Measurements from ENCODE around the gene MAGEL2. TPM values are rescaled to one million over a fixed set of nuclear protein-coding genes. Genes with fewer than 3 reads are reported as not detected.

MAGEL2 gene
- total and polyA plus RNA-seq, 2 of the 4 experiments (the other 2 are of a cell fraction): 0.18 to 0.29 TPM

GRCh38 chr15:23616536-23616935 is 31.1 kb downstream of the MAGEL2 start:
- Histone ChIP-seq H3K4ac (ENCODE audit: low read depth, low read length) (no peak overlapping the region), H2AK5ac (ENCODE audit: low read depth, low read length) (no peak overlapping the region), H3K14ac (replicated peaks; ENCODE audit: low read depth, low read length) (no peak overlapping the region), H2AFZ (replicated peaks; ENCODE audit: low read length, poor library complexity) (no peak overlapping the region), H2BK15ac (ENCODE audit: low read depth, low read length) (no peak overlapping the region), H2BK5ac (ENCODE audit: low read depth, low read length, poor library complexity, severe bottlenecking) (no peak overlapping the region), H4K20me1 (ENCODE audit: insufficient read depth, low read length) (no peaks in the 10 kb centered on the region), H3K4me2 (ENCODE audit: low read depth, low read length) (no peak overlapping the region), H3K36me3 (ENCODE audit: control insufficient read depth, insufficient read depth, low read length) (no peaks in the 10 kb centered on the region), H3K23ac (ENCODE audit: low read depth, low read length) (no peak overlapping the region), H3K27ac (ENCODE audit: insufficient read depth, low read length) (no peak overlapping the region), H4K8ac (ENCODE audit: low read depth in 2 of 2, low read length in 2 of 2) (no peak overlapping the region), H3K4me1 (ENCODE audit: control insufficient read depth, insufficient read depth, low read length) (no peaks in the 10 kb centered on the region), H3K56ac (ENCODE audit: extremely low read depth, insufficient read depth, low read length) (no peak overlapping the region), H4K5ac (ENCODE audit: low read depth, low read length) (no peak overlapping the region), H3K4me3 (ENCODE audit: insufficient read depth, low read depth, low read length) (no peak overlapping the region), H3K9me1 (ENCODE audit: insufficient read depth, low read length) (no peaks in the 10 kb centered on the region), H3K18ac (ENCODE audit: low read depth, low read length) (no peak overlapping the region), H2BK20ac (ENCODE audit: low read depth, low read length) (no peak overlapping the region), H2AK9ac (replicated peaks; ENCODE audit: low read depth, low read length, poor library complexity) (no peak overlapping the region), H2BK120ac (ENCODE audit: low read depth, low read length) (no peak overlapping the region), H3K27me3 (ENCODE audit: control insufficient read depth, insufficient read depth, low read length) (no peaks in the 10 kb centered on the region), H3K9ac (ENCODE audit: low read depth, low read length) (no peak overlapping the region), H3K9me3 (ENCODE audit: control insufficient read depth, insufficient read depth, low read length) (no peaks in the 10 kb centered on the region; the same call in 1 of the 2 replicates), H3K79me1 (ENCODE audit: low read depth in 1 of 2, low read length in 2 of 2) (no peaks in the 10 kb centered on the region), H4K91ac (ENCODE audit: insufficient read depth, low read depth, low read length) (no peak overlapping the region)
- no peak for ATAC-seq (ENCODE audit: low read depth)
- in situ Hi-C loops (cut with MboI; ENCODE audit: low sequenced_read_pairs) (no loop called here), dilution Hi-C loops (cut with HindIII; ENCODE audit: low sequenced_read_pairs, unreplicated experiment) (no loop called here), intact Hi-C loops (cut with micrococcal nuclease) (no loop called here)
- ChIA-PET CTCF (no interaction called here), POLR2A (ENCODE audit: unreplicated experiment) (no interaction called here)
- no peak for DNase-seq
- BruUV-seq (replicated peaks): no TSS peak
- WGBS, 2 experiments (ENCODE audit: extremely low coverage in 2 of 2, insufficient read length in 1 of 2): 68% methylated on average over 4 of the region's 10 CpGs; no CpG with 5 or more reads in 1 of the 2 experiments
- TF ChIP-seq MAFK (IDR thresholded peaks at IDR 0.05; ENCODE audit: low read depth, low read length) (no peak), RCOR1 (IDR thresholded peaks at IDR 0.05; ENCODE audit: insufficient replicate concordance, low read length) (no peak), SMC3 (IDR thresholded peaks at IDR 0.05; ENCODE audit: low read depth, low read length) (no peak), MXI1 (IDR thresholded peaks at IDR 0.05; ENCODE audit: borderline replicate concordance, low read depth, low read length) (no peak), FOS (IDR thresholded peaks at IDR 0.05; ENCODE audit: low read depth, low read length) (no peak), RAD21 (IDR thresholded peaks at IDR 0.05; ENCODE audit: low read length) (no peak), MAZ (IDR thresholded peaks at IDR 0.05; ENCODE audit: borderline replicate concordance, low read depth, low read length) (no peak), CHD1 (IDR thresholded peaks at IDR 0.05; ENCODE audit: low read depth, low read length) (no peak), POLR2A (IDR thresholded peaks at IDR 0.05; ENCODE audit: low read depth, low read length) (no peak), BHLHE40 (IDR thresholded peaks at IDR 0.05; ENCODE audit: low read depth, low read length) (no peak), NFE2L2 (IDR thresholded peaks at IDR 0.05; ENCODE audit: low read depth, low read length) (no peak), CEBPB (IDR thresholded peaks at IDR 0.05; ENCODE audit: low read depth, low read length) (no peak), RFX5 (IDR thresholded peaks at IDR 0.05; ENCODE audit: low read depth, low read length) (no peak), USF2 (IDR thresholded peaks at IDR 0.05; ENCODE audit: low read depth, low read length) (no peak)
- TF ChIP-seq, protein P1, sequence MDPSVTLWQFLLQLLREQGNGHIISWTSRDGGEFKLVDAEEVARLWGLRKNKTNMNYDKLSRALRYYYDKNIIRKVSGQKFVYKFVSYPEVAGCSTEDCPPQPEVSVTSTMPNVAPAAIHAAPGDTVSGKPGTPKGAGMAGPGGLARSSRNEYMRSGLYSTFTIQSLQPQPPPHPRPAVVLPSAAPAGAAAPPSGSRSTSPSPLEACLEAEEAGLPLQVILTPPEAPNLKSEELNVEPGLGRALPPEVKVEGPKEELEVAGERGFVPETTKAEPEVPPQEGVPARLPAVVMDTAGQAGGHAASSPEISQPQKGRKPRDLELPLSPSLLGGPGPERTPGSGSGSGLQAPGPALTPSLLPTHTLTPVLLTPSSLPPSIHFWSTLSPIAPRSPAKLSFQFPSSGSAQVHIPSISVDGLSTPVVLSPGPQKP (IDR thresholded peaks at IDR 0.05; ENCODE audit: borderline replicate concordance, low read depth, low read length): no peak
- TF ChIP-seq, protein P2, sequence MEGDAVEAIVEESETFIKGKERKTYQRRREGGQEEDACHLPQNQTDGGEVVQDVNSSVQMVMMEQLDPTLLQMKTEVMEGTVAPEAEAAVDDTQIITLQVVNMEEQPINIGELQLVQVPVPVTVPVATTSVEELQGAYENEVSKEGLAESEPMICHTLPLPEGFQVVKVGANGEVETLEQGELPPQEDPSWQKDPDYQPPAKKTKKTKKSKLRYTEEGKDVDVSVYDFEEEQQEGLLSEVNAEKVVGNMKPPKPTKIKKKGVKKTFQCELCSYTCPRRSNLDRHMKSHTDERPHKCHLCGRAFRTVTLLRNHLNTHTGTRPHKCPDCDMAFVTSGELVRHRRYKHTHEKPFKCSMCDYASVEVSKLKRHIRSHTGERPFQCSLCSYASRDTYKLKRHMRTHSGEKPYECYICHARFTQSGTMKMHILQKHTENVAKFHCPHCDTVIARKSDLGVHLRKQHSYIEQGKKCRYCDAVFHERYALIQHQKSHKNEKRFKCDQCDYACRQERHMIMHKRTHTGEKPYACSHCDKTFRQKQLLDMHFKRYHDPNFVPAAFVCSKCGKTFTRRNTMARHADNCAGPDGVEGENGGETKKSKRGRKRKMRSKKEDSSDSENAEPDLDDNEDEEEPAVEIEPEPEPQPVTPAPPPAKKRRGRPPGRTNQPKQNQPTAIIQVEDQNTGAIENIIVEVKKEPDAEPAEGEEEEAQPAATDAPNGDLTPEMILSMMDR (conservative IDR thresholded peaks at IDR 0.05; ENCODE audit: low read depth, low read length): no peak
